Measurements from ENCODE around the gene GATC.

The GATC gene

DNA sequence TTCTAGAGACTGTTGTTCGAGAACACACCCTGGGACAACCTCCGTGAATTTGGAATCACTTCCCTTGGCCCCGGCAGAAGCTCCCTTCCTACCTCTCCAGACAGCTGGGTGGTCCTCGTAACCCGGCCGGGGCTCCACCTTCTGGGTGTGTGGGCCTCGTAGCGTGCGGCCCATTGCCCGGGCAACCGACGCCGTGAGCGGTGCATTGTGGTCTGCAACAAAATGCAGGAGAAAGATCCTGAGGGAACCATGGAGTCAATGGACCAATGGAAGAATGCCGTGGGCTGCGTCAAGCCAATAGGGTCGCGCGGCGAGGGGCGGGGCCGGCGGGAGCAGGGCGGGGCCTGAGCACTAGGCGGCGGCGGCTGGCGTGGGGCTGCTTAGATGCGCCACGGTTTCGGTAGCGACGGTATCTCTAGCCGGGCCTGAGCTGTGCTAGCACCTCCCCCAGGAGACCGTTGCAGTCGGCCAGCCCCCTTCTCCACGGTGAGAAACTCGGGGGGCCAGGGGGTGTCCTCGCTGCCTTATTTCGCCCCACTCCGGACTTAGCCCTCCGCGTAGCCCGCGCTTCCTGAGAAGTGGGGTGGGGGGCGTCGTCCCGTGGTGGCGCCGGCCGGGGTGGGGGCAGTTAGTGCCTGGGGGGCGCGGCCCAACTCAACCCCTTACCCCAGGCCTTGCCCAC, 49.6 kb downstream of the GATC start, which contains the start of gene DYNLL1:
DYNLL1 (plus strand) TSS at position 383 of the 682 bp plus-strand sequence. CDS start 309 bp downstream, outside the sequence.
- Histone ChIP-seq H3K9ac (ENCODE audit: low read length) (peak within 1 kb of the TSS; percentile 76), H3K4me1 (ENCODE audit: control insufficient read depth, insufficient read depth, low read length) (peaks cover 5% of the 10 kb centered on the region), H3K36me3 (ENCODE audit: control insufficient read depth, insufficient read depth, low read length) (no peaks in the 10 kb centered on the region), H3K27me3 (ENCODE audit: control insufficient read depth, insufficient read depth, low read length) (no peaks in the 10 kb centered on the region), H3K4me3 (ENCODE audit: low read length) (peak within 1 kb of the TSS; percentile 58), H3K9me3 (ENCODE audit: control insufficient read depth, low read length) (no peaks in the 10 kb centered on the region)

DNA sequence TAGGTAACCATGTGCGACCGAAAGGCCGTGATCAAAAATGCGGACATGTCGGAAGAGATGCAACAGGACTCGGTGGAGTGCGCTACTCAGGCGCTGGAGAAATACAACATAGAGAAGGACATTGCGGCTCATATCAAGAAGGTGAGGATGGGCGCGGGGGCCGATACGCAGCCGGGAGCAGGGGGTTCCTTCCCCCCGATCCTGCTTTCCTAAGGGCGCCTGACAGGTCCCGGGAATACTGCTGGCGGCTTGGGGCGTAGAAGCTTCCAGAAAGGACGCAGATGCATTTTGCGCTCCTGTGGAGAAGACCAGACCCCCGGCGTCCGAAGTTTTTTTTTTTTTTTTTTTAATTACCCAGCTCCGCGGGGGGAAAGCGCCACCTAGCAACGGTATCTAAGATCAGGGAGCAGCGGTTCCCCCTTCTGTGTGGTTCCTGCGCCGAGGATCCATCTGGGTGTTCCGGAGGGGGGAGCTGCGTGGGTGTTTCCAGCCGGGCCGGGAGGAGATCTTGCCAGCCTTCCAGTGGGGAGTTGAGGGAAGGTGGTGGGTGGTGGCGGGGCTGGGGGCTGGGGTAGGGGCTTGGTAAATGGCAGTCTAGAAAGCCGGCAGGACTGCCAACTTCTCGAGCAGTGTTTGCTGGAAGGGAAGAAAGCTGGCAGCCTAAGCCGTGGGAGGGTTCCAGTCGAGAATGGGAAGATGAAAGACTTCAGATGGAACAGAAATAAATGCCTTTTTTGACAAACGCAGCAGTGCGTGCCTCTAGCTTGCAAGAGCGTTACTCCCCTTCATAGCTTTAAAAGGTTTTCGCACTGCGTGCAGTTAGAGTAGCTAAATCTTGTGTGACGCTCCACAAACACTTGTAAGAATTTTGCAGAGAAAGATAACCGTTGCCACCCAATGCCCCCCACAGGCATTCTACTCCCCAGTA, 50.4 kb downstream of the GATC start:
- Histone ChIP-seq H3K9ac (ENCODE audit: low read length) (peak overlapping the region; percentile 76), H3K4me1 (ENCODE audit: control insufficient read depth, insufficient read depth, low read length) (peaks cover 5% of the 10 kb centered on the region), H3K9me3 (ENCODE audit: control insufficient read depth, low read length) (no peaks in the 10 kb centered on the region), H3K4me3 (ENCODE audit: low read length) (peak overlapping the region; percentile 58), H3K27me3 (ENCODE audit: control insufficient read depth, insufficient read depth, low read length) (no peaks in the 10 kb centered on the region), H3K36me3 (ENCODE audit: control insufficient read depth, insufficient read depth, low read length) (no peaks in the 10 kb centered on the region)

DNA sequence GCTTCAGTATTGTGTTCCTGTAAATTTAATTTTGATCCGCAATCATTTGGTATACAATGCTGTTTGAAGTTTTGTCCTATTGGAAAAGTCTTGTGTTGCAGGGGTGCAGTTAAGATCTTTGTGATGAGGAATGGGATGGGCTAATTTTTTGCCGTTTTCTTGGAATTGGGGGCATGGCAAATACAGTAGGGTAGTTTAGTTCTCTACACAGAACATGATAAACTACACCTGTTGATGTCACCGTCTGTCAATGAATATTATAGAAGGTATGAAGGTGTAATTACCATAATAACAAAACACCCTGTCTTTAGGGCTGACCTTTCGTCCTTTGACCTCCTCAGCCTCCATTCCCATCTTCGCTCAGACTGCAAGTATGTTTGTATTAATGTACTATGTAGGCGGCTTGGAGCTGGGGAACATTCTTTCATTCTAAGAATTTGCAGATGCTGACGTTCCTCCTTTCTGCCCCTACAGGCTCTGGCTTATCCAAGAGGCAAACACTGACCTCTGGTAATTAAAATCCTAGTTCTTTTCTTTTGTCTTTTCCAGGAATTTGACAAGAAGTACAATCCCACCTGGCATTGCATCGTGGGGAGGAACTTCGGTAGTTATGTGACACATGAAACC, 51.4 kb downstream of the GATC start:
- H3K4me1 ChIP-seq (ENCODE audit: control insufficient read depth, insufficient read depth, low read length), result peaks cover 5% of the 10 kb centered on the region
- peak overlapping the region; percentile 76 for H3K9ac ChIP-seq (ENCODE audit: low read length)
- no peaks in the 10 kb centered on the region for H3K9me3 ChIP-seq (ENCODE audit: control insufficient read depth, low read length)
- peak overlapping the region; percentile 58 for H3K4me3 ChIP-seq (ENCODE audit: low read length)
- H3K27me3 ChIP-seq (ENCODE audit: control insufficient read depth, insufficient read depth, low read length), result no peaks in the 10 kb centered on the region
- no peaks in the 10 kb centered on the region for H3K36me3 ChIP-seq (ENCODE audit: control insufficient read depth, insufficient read depth, low read length)

DNA sequence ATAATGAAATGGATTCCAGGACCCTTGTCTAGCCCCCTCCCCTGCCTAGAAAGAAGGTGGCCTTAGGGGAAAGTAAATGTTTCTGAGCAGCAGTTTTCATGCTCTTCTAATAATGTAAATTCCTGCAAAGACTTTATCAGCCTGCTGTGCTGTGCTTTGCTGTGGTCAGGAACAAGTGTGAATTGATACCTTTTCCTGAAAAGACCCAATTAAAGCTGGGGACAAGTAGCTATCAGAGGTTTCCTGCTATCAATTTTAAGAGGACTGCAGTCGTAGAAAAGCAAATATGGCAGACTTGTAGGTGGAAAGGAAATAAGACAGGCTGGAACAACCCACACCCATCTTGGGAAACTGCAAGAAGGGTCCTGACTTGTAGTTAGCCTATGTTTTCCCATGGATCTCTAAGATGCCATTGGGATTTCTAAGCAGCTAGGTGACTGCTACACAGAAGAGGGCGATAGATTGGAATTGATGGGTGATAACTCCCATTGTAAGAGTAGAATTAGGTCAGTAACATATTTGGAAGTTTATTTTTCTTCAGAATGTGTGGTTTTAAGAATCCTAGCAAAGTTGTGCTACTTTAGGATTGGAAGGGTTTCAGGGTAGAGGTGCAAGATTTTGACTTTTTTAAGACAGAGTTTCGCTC, 52.7 kb downstream of the GATC start:
- H3K4me1 ChIP-seq (ENCODE audit: control insufficient read depth, insufficient read depth, low read length), result peaks cover 5% of the 10 kb centered on the region
- H3K27me3 ChIP-seq (ENCODE audit: control insufficient read depth, insufficient read depth, low read length), result no peaks in the 10 kb centered on the region
- no peak overlapping the region for H3K4me3 ChIP-seq (ENCODE audit: low read length)
- H3K36me3 ChIP-seq (ENCODE audit: control insufficient read depth, insufficient read depth, low read length), result no peaks in the 10 kb centered on the region
- no peak overlapping the region for H3K9ac ChIP-seq (ENCODE audit: low read length)
- H3K9me3 ChIP-seq (ENCODE audit: control insufficient read depth, low read length), result no peaks in the 10 kb centered on the region

DNA sequence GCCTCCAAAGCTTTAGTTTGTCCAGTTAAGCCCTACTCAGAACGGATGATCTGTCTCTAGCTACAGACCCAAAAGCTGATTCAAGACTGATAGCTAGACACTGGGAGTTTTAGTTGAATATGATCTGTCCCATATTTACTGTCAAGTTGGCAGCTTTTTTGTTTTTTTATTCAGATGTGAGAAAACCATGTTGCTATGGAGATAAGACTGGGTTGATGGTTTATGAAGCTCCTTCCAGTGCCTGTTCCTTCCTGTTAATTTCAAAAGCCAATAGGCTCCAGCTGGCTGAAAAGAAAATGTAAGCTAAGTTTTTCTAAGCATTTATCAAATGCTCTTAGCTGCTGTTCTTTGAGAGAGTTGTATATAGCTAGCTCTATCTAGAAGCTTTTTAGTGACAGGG, 54.3 kb downstream of the GATC start:
- no peak overlapping the region for H3K9ac ChIP-seq (ENCODE audit: low read length)
- H3K27me3 ChIP-seq (ENCODE audit: control insufficient read depth, insufficient read depth, low read length), result no peaks in the 10 kb centered on the region
- H3K36me3 ChIP-seq (ENCODE audit: control insufficient read depth, insufficient read depth, low read length), result no peaks in the 10 kb centered on the region
- H3K4me1 ChIP-seq (ENCODE audit: control insufficient read depth, insufficient read depth, low read length), result peaks cover 5% of the 10 kb centered on the region
- H3K9me3 ChIP-seq (ENCODE audit: control insufficient read depth, low read length), result no peaks in the 10 kb centered on the region
- H3K4me3 ChIP-seq (ENCODE audit: low read length), result no peak overlapping the region

DNA sequence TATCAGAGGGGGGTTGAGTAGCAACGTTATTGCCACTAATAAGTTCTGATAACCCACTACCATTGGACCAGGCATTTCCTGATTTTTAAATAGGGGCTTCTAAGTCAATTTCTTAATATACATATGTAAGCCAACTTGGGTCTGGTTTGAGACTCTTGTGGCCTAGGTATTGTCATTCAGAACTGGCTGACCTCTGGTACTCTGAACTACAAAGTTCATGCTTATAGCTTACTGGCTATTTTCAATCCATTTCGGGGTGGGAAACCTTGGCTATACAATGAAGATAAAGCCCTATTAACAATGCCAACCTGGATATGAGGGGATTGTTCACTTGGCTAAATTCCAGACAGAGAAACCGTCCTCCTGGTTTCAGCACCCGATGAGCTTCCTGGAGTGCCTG, 58.3 kb downstream of the GATC start:
- H3K9ac ChIP-seq (ENCODE audit: low read length), result no peak overlapping the region
- no peak overlapping the region for H3K4me3 ChIP-seq (ENCODE audit: low read length)
- H3K4me1 ChIP-seq (ENCODE audit: control insufficient read depth, insufficient read depth, low read length), result no peaks in the 10 kb centered on the region
- no peaks in the 10 kb centered on the region for H3K9me3 ChIP-seq (ENCODE audit: control insufficient read depth, low read length)
- no peaks in the 10 kb centered on the region for H3K36me3 ChIP-seq (ENCODE audit: control insufficient read depth, insufficient read depth, low read length)
- H3K27me3 ChIP-seq (ENCODE audit: control insufficient read depth, insufficient read depth, low read length), result no peaks in the 10 kb centered on the region

DNA sequence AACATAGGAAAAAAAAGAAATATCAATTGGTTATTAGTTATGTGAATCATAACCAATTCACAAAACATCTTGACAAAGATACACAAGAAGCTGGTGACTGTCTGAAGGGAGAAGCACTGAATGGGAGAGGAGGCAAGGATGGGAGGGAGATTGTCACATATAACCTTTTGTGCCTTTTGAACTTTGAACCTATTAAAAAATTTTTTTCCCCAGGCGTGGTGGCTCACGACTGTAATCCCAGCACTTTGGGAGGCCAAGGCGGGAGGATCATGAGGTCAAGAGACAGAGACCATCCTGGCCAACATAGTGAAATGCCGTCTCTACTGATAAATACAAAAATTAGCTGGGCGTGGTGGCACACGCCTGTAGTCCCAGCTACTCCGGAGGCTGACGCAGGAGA, 62.3 kb downstream of the GATC start:
- Histone ChIP-seq H3K4me3 (ENCODE audit: low read length) (no peak overlapping the region), H3K9ac (ENCODE audit: low read length) (no peak overlapping the region), H3K9me3 (ENCODE audit: control insufficient read depth, low read length) (no peaks in the 10 kb centered on the region), H3K36me3 (ENCODE audit: control insufficient read depth, insufficient read depth, low read length) (no peaks in the 10 kb centered on the region), H3K4me1 (ENCODE audit: control insufficient read depth, insufficient read depth, low read length) (no peaks in the 10 kb centered on the region), H3K27me3 (ENCODE audit: control insufficient read depth, insufficient read depth, low read length) (no peaks in the 10 kb centered on the region)

Measured in mucosa of stomach (tissue), 1 donor.